ENCODE data around the gene PRODH. TPM values are rescaled to one million over a fixed set of nuclear protein-coding genes. Genes with fewer than 3 reads are reported as not detected.
"Not testable (repeated sequence)": the region's sequence is repeated elsewhere in the genome, so short reads cannot be mapped to it uniquely, and the experiment has no call there.

The PRODH gene
- total RNA-seq, 1 experiment from 2014 or later = 0.18 TPM

DNA sequence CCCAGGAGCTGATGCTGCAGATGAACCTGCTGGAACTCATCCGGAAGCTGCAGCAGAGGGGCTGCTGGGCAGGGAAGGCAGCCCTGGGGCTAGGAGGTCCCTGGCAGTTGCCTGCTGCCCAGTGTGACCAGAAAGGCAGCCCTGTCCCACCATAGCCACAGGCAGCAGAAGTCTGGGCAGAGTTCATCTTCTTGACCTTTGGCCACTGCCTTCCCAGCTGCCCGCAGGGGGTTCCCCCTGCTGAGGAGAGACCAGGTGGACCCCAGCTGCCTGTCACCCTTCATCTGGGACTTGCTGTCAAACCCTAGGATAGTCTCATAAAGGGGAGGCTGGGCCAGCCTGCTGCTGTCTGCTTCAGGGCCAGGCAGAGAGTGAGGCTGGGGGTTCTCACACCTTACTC is 24.6 kb downstream of the PRODH start:
- not testable (repeated sequence) for DNase-seq; H3K4me1 ChIP-seq; H3K27ac ChIP-seq; H3K27me3 ChIP-seq; H3K4me3 ChIP-seq; H3K36me3 ChIP-seq; H3K9me3 ChIP-seq (replicated peaks)

DNA sequence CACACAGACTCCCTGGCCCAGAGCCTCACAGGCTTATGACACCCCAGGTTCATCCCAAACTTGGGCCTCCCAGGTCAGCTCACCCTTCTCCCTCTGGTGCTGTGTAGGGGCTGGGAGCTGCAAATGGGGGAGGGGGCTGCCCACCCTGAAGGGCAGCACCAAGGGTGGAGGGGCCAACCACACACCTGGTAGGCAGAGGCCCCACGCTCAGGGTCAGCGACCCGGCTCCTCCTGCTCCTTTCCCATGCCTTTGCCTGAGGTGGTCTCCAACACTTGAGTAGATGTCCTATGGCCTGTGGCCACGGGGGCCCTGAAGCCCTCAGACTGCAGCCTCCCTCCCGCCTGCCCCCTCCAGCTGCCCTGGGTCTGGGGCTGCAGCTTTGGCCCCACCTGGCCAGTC is 26.5 kb downstream of the PRODH start:
- Histone ChIP-seq H3K4me1 (no peaks in the 10 kb centered on the region), H3K9me3 (replicated peaks) (no peaks in the 10 kb centered on the region), H3K27ac (no peak overlapping the region), H3K36me3 (no peaks in the 10 kb centered on the region), H3K27me3 (no peaks in the 10 kb centered on the region), H3K4me3 (no peak overlapping the region)
- no peak for DNase-seq

DNA sequence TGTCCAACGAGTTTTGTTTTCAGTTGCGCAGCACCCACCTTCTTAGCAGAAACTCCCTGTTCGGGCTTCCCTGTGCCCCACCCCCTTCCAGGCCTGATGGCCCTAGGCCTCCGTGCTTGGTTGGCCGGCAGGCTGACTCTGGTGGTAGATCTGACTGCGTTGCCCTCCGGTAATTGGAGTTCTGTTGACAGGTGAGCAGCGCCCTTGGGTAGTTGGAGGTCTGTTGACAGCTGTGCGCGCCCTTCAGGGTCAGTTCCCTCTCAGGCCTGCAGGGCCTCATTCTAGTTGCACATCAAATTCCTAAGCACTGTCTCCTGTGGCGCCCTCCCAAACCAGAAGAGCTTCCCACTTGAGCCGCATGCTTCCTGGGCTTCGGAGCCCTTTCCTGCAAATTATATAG is 29.2 kb downstream of the PRODH start:
- Histone ChIP-seq H3K4me1 (no peaks in the 10 kb centered on the region), H3K9me3 (replicated peaks) (no peaks in the 10 kb centered on the region), H3K27me3 (no peaks in the 10 kb centered on the region), H3K4me3 (no peak overlapping the region), H3K36me3 (no peaks in the 10 kb centered on the region), H3K27ac (no peak overlapping the region)
- DNase-seq = peak in 1 of 2 experiments; percentile 72

DNA sequence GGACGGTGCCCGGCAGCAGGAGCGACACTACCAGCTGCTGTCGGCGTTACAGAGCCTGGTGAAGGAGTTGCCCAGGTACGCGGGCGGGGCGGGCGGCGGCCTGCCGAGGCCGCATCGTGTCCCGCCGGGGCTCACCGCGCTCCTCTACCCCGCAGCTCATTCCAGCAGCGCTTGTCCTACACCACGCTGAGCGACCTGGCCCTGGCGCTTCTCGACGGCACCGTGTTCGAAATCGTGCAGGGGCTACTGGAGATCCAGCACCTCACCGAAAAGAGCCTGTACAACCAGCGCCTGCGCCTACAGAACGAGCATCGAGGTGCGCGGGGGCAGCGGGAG is 29.7 kb downstream of the PRODH start:
- H3K27me3 ChIP-seq; DNase-seq; H3K4me1 ChIP-seq; H3K36me3 ChIP-seq; H3K9me3 ChIP-seq (replicated peaks); H3K27ac ChIP-seq; H3K4me3 ChIP-seq: not testable (repeated sequence)

DNA sequence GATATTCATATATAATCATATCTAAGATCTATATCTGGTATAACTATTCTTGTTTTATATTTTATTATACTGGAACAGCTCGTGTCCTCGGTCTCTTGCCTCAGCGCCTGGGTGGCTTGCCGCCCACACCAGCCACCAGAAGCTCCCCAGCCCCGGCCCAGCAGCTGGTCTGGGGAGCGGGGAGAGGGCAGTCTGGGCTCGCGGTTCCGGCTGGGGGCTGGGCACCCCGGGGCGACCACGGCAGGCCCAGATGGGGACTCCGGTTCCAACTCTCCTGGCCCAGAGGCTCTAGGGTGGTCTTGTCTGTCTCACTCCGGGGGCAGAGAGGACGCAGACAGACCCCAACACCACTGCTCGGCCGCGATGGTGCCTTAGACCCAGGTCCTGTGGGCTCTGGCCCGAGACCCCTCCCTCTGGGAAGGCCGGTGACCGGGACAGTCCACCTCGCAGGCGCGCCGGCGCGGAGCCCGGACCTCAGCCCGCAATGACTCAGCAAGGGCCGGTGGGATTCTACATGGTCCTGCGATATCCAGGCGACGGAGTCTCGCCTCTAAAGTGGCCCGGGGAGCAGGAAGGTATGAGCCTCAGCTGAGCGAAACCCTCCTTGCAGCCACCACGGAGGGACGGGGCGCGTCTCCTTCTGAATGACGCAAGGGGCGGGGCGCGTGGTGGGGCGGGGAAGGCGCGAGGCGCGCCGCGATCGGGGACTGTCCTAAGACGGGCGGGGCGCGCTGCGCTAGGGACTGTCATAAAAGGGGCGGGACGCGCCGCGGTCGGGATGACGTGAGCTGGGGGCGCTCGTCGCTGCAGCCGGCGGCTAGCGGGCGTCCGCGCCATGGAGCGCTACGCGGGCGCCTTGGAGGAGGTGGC is 30.3 kb downstream of the PRODH start, which contains the start of gene DGCR6:
Gene DGCR6 (plus strand): TSS at position 781 of the 870 bp plus-strand sequence. CDS start 55 bp downstream, at position 836.
- Histone ChIP-seq H3K27me3 (no peaks in the 10 kb centered on the region), H3K4me1 (no peaks in the 10 kb centered on the region), H3K36me3 (no peaks in the 10 kb centered on the region), H3K4me3 (no peak within 1 kb of the TSS), H3K9me3 (replicated peaks) (no peaks in the 10 kb centered on the region), H3K27ac (no peak within 1 kb of the TSS)
- no peak for DNase-seq

DNA sequence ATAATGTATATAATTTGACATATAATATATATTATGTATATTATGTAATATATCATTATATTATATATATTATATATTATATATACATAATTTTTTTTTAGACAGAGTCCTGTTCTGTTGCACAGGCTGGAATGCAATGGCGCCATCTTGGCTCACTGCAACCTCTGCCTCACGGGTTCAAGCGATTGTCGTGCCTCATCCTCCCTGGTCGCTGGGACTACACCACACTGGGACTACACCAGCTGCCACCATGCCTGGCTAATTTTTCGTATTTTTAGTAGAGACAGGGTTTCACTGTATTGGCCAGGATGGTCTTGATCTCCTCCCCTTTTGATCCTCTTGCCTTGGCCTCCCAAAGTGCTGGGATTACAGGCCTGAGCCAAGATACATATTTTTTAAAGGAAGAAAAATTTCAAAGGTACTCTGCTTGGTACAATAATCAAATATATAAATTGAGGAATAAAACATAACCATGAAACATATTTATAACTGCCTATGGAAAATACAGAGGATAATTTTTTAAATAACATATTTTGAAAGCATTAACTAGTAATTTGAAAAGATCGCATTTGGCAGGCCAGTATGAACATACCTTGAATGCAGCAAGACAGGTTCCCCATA is 39.9 kb downstream of the PRODH start:
- not testable (repeated sequence) for H3K27me3 ChIP-seq; H3K9me3 ChIP-seq (replicated peaks); DNase-seq; H3K4me3 ChIP-seq; H3K36me3 ChIP-seq; H3K27ac ChIP-seq; H3K4me1 ChIP-seq

DNA sequence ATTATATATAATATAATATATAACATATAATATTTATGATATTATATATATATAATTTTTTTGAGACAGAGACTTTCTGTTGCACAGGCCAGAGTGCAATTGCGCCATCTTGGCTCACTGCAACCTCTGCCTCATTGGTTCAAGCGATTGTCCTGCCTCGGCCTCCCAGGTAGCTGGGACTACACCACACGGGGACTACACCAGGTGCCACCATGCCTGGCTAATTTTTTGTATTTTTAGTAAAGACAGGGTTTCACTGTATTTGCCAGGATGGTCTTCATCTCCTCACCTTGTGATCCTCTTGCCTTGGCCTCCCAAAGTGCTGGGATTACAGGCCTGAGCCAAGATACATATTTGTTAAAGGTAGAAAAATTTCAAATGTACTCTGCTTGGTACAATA is 42.3 kb downstream of the PRODH start:
- not testable (repeated sequence) for H3K36me3 ChIP-seq, DNase-seq

DNA sequence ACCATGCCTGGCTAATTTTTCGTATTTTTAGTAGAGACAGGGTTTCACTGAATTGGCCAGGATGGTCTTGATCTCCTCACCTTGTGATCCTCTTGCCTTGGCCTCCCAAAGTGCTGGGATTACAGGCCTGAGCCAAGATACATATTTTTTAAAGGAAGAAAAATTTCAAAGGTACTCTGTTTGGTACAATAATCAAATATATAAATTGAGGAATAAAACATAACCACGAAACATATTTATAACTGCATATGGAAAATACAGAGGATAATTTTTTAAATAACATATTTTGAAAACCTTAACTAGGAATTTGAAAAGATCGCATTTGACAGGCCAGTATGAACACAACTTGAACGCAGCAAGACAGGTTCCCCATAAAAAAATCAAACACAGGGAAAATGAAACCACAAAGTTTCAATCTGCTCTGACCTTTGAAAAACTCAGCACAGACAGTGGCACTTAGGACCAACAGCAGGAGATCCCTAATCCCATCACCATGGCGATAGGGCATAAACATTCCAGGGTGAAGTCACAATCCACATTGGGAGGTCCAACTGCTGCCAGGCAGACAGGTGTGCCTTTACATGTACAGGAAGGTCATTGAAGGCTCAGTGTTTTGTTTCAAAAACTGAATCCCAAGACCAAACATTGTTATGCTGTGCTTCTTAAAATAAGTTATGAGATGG is 45.4 kb downstream of the PRODH start:
- DNase-seq; H3K4me1 ChIP-seq; H3K27ac ChIP-seq; H3K9me3 ChIP-seq (replicated peaks); H3K4me3 ChIP-seq; H3K27me3 ChIP-seq; H3K36me3 ChIP-seq: not testable (repeated sequence)

More for the DNA sequence above, 42.3 kb downstream of the PRODH start:
- H3K4me3 ChIP-seq; H3K9me3 ChIP-seq (replicated peaks); H3K27ac ChIP-seq; H3K27me3 ChIP-seq; H3K4me1 ChIP-seq: not testable (repeated sequence)

DNA sequence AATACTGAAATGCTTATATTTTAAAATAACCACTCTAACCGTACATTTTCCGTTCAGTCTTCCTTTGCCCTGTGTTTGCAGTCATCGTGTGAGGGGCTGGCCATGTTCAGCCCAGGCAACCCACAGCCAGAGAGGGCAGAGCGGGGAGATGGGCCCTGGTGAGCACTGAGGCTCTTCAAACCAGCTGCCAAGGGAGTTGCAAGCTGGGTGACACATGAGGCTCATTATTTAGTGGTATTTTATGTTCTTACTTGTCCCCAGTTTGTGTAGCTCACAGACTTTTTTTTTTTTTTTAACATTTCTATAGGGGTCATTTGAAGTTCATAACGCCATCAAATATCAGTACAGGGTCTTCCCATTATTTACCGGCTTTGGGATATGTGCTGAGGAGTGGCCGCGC is 48.0 kb downstream of the PRODH start:
- Histone ChIP-seq H3K4me1 (no peaks in the 10 kb centered on the region), H3K9me3 (replicated peaks) (no peaks in the 10 kb centered on the region), H3K27me3 (no peaks in the 10 kb centered on the region), H3K36me3 (no peaks in the 10 kb centered on the region), H3K4me3 (no peak overlapping the region), H3K27ac (no peak overlapping the region)
- no peak for DNase-seq

DNA sequence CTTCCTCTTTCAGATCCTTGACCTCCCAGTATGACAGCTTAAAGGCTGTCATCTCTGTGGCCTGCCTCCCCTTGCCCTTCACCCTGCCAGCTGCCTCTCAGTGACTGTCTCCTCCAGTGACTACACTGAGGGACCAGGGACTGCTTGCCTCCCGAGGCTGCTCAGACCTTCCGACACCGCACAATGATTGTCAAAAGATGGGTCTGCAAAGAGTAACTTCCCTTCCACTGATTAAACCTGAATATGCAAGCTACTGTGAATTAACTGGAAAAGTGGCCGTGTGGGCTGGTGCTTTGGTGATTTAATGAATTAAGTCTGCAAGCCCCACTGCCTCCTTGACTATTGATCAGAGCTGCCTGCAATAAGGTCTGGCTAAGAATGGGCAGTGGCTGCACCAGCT is 51.6 kb downstream of the PRODH start:
- not testable (repeated sequence) for H3K4me1 ChIP-seq, H3K4me3 ChIP-seq

DNA sequence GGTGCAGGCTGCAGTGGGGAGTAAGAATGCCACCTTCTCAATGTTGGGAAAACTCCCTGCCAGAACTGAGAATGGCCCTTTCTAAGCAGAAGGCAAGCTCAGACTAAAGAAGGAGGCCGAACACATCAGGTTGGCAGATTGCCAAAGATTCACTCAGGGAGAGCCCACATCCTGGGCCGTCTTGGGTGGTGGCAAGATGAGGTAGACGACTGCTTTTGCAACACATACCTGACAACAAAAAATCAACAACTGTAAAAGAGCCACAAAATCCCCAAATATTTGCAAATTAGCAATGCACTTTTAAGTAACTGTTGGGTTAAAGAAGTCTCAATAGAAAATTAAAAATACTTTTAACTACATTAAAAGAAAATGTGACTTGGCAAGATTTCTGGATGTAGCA is 54.8 kb downstream of the PRODH start:
- not testable (repeated sequence) for H3K4me3 ChIP-seq; H3K9me3 ChIP-seq (replicated peaks); H3K27ac ChIP-seq; H3K4me1 ChIP-seq; H3K36me3 ChIP-seq; H3K27me3 ChIP-seq
- DNase-seq = peak; percentile 8 to 22

More for the DNA sequence above, 51.6 kb downstream of the PRODH start:
- not testable (repeated sequence) for H3K27me3 ChIP-seq; DNase-seq; H3K36me3 ChIP-seq; H3K27ac ChIP-seq; H3K9me3 ChIP-seq (replicated peaks)

Other genes starting within 250 kb of the PRODH start
- 5.4 and 8.2 TPM in 2 replicates for gene DGCR6, start 30.0 kb downstream of the PRODH start, total RNA-seq (2014; rRNA removed; shearing (Covaris generic))
- 27.6 and 29.3 TPM in 2 replicates for gene DGCR2, start 186.1 kb upstream of the PRODH start, total RNA-seq (2014; rRNA removed; shearing (Covaris generic))
- not detected in 2 replicates for gene TSSK2, start 195.0 kb upstream of the PRODH start, total RNA-seq (2014; rRNA removed; shearing (Covaris generic))
- 10.4 and 12.0 TPM in 2 replicates for gene ESS2, start 208.4 kb upstream of the PRODH start, total RNA-seq (2014; rRNA removed; shearing (Covaris generic))
- not detected in 2 replicates for gene GSC2, start 214.0 kb upstream of the PRODH start, total RNA-seq (2014; rRNA removed; shearing (Covaris generic))
- gene SLC25A1, start 242.4 kb upstream of the PRODH start, total RNA-seq (2014; rRNA removed; shearing (Covaris generic)) = 34.5 and 38.7 TPM in 2 replicates

All from SJCRH30 (cell line).